PC-3 (cell line): ENCODE data around the gene ADK.

Experiments used
- EZH2 ChIP-seq: fragments of 300-600 bp; sonication (generic); IDR thresholded peaks from one replicate; pipeline ENCODE4 v1.6.1; 2017; ENCODE audit warnings: antibody characterized with exemption, mild to moderate bottlenecking, low read length; ENCODE audit not compliant: unreplicated experiment
- EZH2phosphoT487 ChIP-seq: fragments of 300-600 bp; sonication (generic); IDR thresholded peaks from 2 replicates; pipeline ENCODE4 v1.6.1; 2018; ENCODE audit warnings: mild to moderate bottlenecking, antibody characterized with exemption, low read length, borderline replicate concordance

GRCh38 chr10:74238031-74238431 lies 87.0 kb downstream of the ADK start:
- TF ChIP-seq EZH2phosphoT487 (no peak), EZH2 (no peak)
